Activated B cell treated with CpG ODN at 0.5 μM for 24 hours (primary cell): ENCODE measurements around the gene CSF2. TPM values are rescaled to one million over a fixed set of nuclear protein-coding genes. Genes with fewer than 3 reads are reported as not detected.

Experiments
- ATAC-seq: fragments of 200-7000 bp; cut with Tn5 transposase; one replicate; pipeline ENCODE4 v1.10.0; 2021; ENCODE audit warnings: low read depth, mild to moderate bottlenecking, moderate library complexity
- CTCF ChIA-PET: fragments of 350-600 bp; sonication (Branson Sonifier 250); formaldehyde crosslinking; loops from one replicate; lab custom pipeline; 2021; ENCODE audit warnings: antibody characterized with exemption; lab: Charles Lee
- POLR2A ChIA-PET: fragments of 350-600 bp; sonication (Branson Sonifier 250); formaldehyde crosslinking; loops from one replicate; lab custom pipeline; 2021; ENCODE audit warnings: antibody characterized with exemption; lab: Charles Lee
- DNase-seq: peaks from one replicate; pipeline ENCODE4 v3.0.0; 2022
- H3K27ac Mint-ChIP-seq: one replicate; pipeline ENCODE4 v1.8.0; 2020; ENCODE audit warnings: mixed read lengths
- H3K27me3 Mint-ChIP-seq: one replicate; pipeline ENCODE4 v1.8.0; 2021; ENCODE audit warnings: mixed read lengths
- H3K36me3 Mint-ChIP-seq: one replicate; pipeline ENCODE4 v1.8.0; 2021; ENCODE audit warnings: low read depth, mixed read lengths
- H3K4me1 Mint-ChIP-seq: one replicate; pipeline ENCODE4 v1.8.0; 2021; ENCODE audit warnings: mixed read lengths
- H3K4me3 Mint-ChIP-seq: one replicate; pipeline ENCODE4 v1.8.0; 2020; ENCODE audit warnings: mild to moderate bottlenecking, mixed read lengths
- H3K9me3 Mint-ChIP-seq: one replicate; pipeline ENCODE4 v1.8.0; 2020; ENCODE audit warnings: mixed read lengths
- CTCF ChIP-seq: fragments of 200-600 bp; IDR thresholded peaks from one replicate; pipeline ENCODE4 v1.8.0; 2022; ENCODE audit warnings: antibody characterized with exemption, mild to moderate bottlenecking
- intact Hi-C: fragments of 100-400 bp; cut with micrococcal nuclease; formaldehyde crosslinking; loops from one replicate; pipeline ENCODE4 v1.15.1; 2024
- total RNA-seq: library from RNA; stranded (reverse); gene quantifications from 2 replicates; pipeline ENCODE4 v1.2.3, GENCODE V29; 2022

Gene CSF2
- total RNA-seq, 1 donor from 2014 or later: not detected

GRCh38 chr5:132054697-132055440, 18.7 kb upstream of the CSF2 start:
- peaks cover 7% of the 10 kb centered on the region for H3K27me3 Mint-ChIP-seq
- intact Hi-C loops: no loop called here
- no peaks in the 10 kb centered on the region for H3K9me3 Mint-ChIP-seq
- DNase-seq (no peak), ATAC-seq (no peak)
- ChIA-PET CTCF (no interaction called here), POLR2A (no interaction called here)
- H3K27ac Mint-ChIP-seq: no peak overlapping the region
- H3K4me3 Mint-ChIP-seq: no peak overlapping the region
- no peak for TF ChIP-seq CTCF
- H3K4me1 Mint-ChIP-seq: no peaks in the 10 kb centered on the region
- no peaks in the 10 kb centered on the region for H3K36me3 Mint-ChIP-seq

DNA sequence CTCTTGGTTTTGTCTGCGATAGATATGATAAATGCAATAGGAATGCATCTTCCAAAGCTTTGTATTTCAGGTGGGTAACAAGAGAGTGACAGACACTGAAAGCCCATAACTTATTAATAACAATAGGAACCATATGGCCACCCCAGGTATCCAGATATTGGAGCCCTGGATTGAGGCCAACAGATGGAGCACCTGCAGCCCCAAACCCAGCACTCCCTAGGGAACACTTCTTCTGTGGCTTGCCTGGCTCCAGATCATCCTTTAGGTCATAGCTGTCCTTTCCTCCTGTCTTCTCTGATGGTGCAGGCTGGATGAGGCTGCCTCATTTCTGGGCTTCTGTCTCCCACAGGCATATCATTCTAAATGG, 18.2 kb upstream of the CSF2 start:
- Mint-ChIP-seq H3K9me3 (no peaks in the 10 kb centered on the region), H3K4me1 (no peaks in the 10 kb centered on the region), H3K36me3 (no peaks in the 10 kb centered on the region), H3K27me3 (peaks cover 7% of the 10 kb centered on the region), H3K27ac (no peak overlapping the region), H3K4me3 (no peak overlapping the region)
- DNase-seq: no peak
- ChIA-PET CTCF (no interaction called here), POLR2A (no interaction called here)
- no peak for ATAC-seq
- no peak for TF ChIP-seq CTCF
- intact Hi-C loops: no loop called here

- TF ChIP-seq CTCF: no peak
- no peak for ATAC-seq
- Mint-ChIP-seq H3K9me3 (no peaks in the 10 kb centered on the region), H3K4me1 (no peaks in the 10 kb centered on the region), H3K36me3 (no peaks in the 10 kb centered on the region), H3K27me3 (peaks cover 6% of the 10 kb centered on the region), H3K27ac (no peak overlapping the region), H3K4me3 (no peak overlapping the region)
- DNase-seq: peak; percentile 5
- CTCF ChIA-PET: interaction anchor here (1.2 kb wide), 1 partner anchor 48 kb away, joined by 3 read pairs; no protein-coding TSS in a partner anchor
- intact Hi-C loops: no loop called here
- POLR2A ChIA-PET: no interaction called here
Observed at GRCh38 chr5:132055808-132056609, 17.6 kb upstream of the CSF2 start.

DNA sequence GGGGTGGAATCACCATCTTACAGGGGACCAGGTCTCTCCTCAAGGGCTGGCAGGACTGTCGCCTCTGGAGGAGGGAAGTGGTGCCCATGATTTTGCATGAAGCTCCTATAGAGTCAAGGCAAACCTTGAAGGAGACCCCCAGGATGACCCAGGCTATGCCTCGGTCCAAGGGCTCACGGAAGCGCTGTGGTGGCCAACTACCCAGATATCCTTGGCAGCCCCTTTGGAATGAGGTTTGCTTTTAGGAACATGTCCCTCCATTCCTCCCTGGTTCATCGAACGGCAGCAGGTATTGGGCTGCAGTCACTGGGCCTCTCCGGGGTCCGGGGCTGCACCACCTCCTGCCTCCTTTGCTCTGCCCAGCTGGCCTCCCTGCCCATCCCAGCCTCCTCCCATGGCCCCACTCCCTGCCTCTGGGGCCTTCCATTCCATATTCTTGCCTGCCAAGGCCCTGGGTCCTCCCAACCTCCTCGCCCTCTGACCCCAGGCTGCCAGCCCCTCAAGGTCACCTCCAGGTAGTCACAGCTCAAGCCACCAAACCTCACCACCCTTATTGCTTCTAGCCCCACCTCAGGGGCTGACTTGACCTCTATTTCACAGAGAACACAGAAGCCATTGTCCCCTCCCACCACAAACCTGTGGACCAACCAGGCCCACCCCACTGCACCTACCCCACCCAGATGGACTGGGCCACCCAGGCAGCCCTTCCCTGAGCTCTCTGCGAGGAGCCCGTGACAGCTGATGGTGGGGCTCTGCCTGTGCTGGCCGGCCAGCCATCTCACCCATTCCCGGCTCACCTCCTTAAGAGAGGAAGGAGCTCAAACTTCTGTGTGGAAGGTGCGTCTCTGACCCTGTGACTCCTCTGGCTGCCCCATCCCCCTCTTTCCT, 16.7 kb upstream of the CSF2 start:
- Mint-ChIP-seq H3K4me3 (no peak overlapping the region), H3K4me1 (no peaks in the 10 kb centered on the region), H3K36me3 (no peaks in the 10 kb centered on the region), H3K9me3 (no peaks in the 10 kb centered on the region), H3K27me3 (no peaks in the 10 kb centered on the region), H3K27ac (no peak overlapping the region)
- TF ChIP-seq CTCF: no peak
- ChIA-PET CTCF (interaction anchor here (1.2 kb wide), 1 partner anchor 49 kb away, joined by 3 read pairs; no protein-coding TSS in a partner anchor), POLR2A (no interaction called here)
- intact Hi-C loops: no loop called here
- ATAC-seq (no peak), DNase-seq (peak; percentile 5)
